Effector CD8-positive, alpha-beta T cell (primary cell): ENCODE measurements around the gene NUP43.
"Not testable (repeated sequence)": the region's sequence is repeated elsewhere in the genome, so short reads cannot be mapped to it uniquely, and the experiment has no call there.

Source experiments
- DNase-seq: peaks from one replicate; lab custom pipeline; 2025; lab: John Stamatoyannopoulos, UW
- total RNA-seq, 4 experiments: gene quantifications; one replicate each; lab custom pipeline; 2026; lab: John Stamatoyannopoulos, UW

The NUP43 gene
- 37.1 to 73.2 (median 46.2) reads per million in 4 experiments for total RNA-seq

- DNase-seq = peak; percentile 81
These were observed at the start of gene NUP43 for GRCh38 chr6:149746147-149746946. TSS of gene NUP43 (minus strand) at chr6:149746529. CDS start at chr6:149746495, 34 bp downstream.

GRCh38 chr6:149783551-149783950 lies 37.2 kb upstream of the NUP43 start:
- DNase-seq = no peak

GRCh38 chr6:149782337-149782736 lies 36.0 kb upstream of the NUP43 start:
- DNase-seq = no peak

GRCh38 chr6:149781715-149782114 lies 35.4 kb upstream of the NUP43 start:
- no peak for DNase-seq

GRCh38 chr6:149779644-149779963 lies 33.3 kb upstream of the NUP43 start:
- no peak for DNase-seq

- DNase-seq = no peak
These were observed 31.3 kb upstream of the NUP43 start for GRCh38 chr6:149777624-149778023.

- DNase-seq = no peak
These were observed 25.6 kb upstream of the NUP43 start for GRCh38 chr6:149771925-149772324.

- DNase-seq = no peak
These were observed 24.9 kb upstream of the NUP43 start for GRCh38 chr6:149771185-149771584.

- DNase-seq = no peak
These were observed 23.3 kb upstream of the NUP43 start for GRCh38 chr6:149769676-149770075.

GRCh38 chr6:149766156-149766769 lies 19.9 kb upstream of the NUP43 start:
- no peak for DNase-seq

- no peak for DNase-seq
These were observed 17.5 kb upstream of the NUP43 start for GRCh38 chr6:149763866-149764265.

- no peak for DNase-seq
These were observed 15.1 kb upstream of the NUP43 start for GRCh38 chr6:149761438-149761837.

GRCh38 chr6:149756261-149756636 lies 9.9 kb upstream of the NUP43 start:
- no peak for DNase-seq

GRCh38 chr6:149755300-149756260 lies 9.3 kb upstream of the NUP43 start:
- no peak for DNase-seq

- no peak for DNase-seq
These were observed 8.2 kb upstream of the NUP43 start for GRCh38 chr6:149754548-149754947.

- DNase-seq = not testable (repeated sequence)
These were observed 7.0 kb upstream of the NUP43 start for GRCh38 chr6:149753374-149753637.

GRCh38 chr6:149752600-149753373 lies 6.5 kb upstream of the NUP43 start:
- DNase-seq = no peak

- DNase-seq = not testable (repeated sequence)
These were observed 5.6 kb upstream of the NUP43 start for GRCh38 chr6:149751920-149752319.

GRCh38 chr6:149751239-149751638 lies 4.9 kb upstream of the NUP43 start:
- no peak for DNase-seq

- peak; percentile 40 for DNase-seq
These were observed 3.8 kb upstream of the NUP43 start for GRCh38 chr6:149750136-149750609.

GRCh38 chr6:149749594-149750135 lies 3.3 kb upstream of the NUP43 start, which contains the start of gene PCMT1:
TSS of gene PCMT1 (plus strand) at chr6:149749741. CDS start at chr6:149749902, 161 bp downstream.
- DNase-seq = peak; percentile 85
